Subcutaneous abdominal adipose tissue (tissue), 5 donors: Measurements from ENCODE around the gene CDH26.

Experiments
- H3K27ac ChIP-seq: one replicate; pipeline ENCODE4 v1.7.0; 2013; ENCODE audit warnings: low read depth, mild to moderate bottlenecking, inconsistent platforms, low read length, moderate library complexity
- H3K27me3 ChIP-seq, 5 donors: one replicate each; pipeline ENCODE4 v1.7.0; 2013; ENCODE audit warnings: low read length in 5 of 5, inconsistent platforms in 1 of 5; ENCODE audit not compliant: control insufficient read depth in 5 of 5, insufficient read depth in 4 of 5
- H3K36me3 ChIP-seq, 5 donors: one replicate each; pipeline ENCODE4 v1.7.0; 2013; ENCODE audit warnings: low read length in 5 of 5; ENCODE audit not compliant: control insufficient read depth in 5 of 5, insufficient read depth in 5 of 5
- H3K4me1 ChIP-seq, 5 donors: one replicate each; pipeline ENCODE4 v1.7.0; 2013; ENCODE audit warnings: low read length in 5 of 5, mild to moderate bottlenecking in 3 of 5, moderate library complexity in 1 of 5; ENCODE audit not compliant: control insufficient read depth in 5 of 5, insufficient read depth in 5 of 5
- H3K4me3 ChIP-seq, 5 donors: one replicate each; pipeline ENCODE4 v1.7.0; 2013; ENCODE audit warnings: low read length in 5 of 5, low read depth in 1 of 5
- H3K9ac ChIP-seq, 5 donors: one replicate each; pipeline ENCODE4 v1.7.0; 2013; ENCODE audit warnings: low read length in 5 of 5, mild to moderate bottlenecking in 4 of 5, moderate library complexity in 3 of 5
- H3K9me3 ChIP-seq, 5 donors: one replicate each; pipeline ENCODE4 v1.7.0; 2013; ENCODE audit warnings: low read length in 5 of 5; ENCODE audit not compliant: control insufficient read depth in 5 of 5
- donor health status: healthy.
- donor health status: healthy.
- donor health status: healthy.
- donor health status: healthy.
- donor health status: healthy.

Gene CDH26

GRCh38 chr20:59994697-59995122, 36.5 kb downstream of the CDH26 start:
- H3K4me3 ChIP-seq, result peak overlapping the region in 3 of 5 donors; percentile 26 to 50 (median 48)
- H3K27ac ChIP-seq, result no peak overlapping the region
- no peaks in the 10 kb centered on the region for H3K9me3 ChIP-seq
- H3K4me1 ChIP-seq, result peaks cover 0 to 16% (median 8%) of the 10 kb centered on the region in 5 donors
- peaks cover 0 to 3% (median 2%) of the 10 kb centered on the region in 5 donors for H3K36me3 ChIP-seq
- H3K27me3 ChIP-seq, result peaks cover 0 to 7% (median 0%) of the 10 kb centered on the region in 5 donors
- H3K9ac ChIP-seq, result peak overlapping the region in 1 of 5 donors; percentile 25

GRCh38 chr20:59996108-59996507, 37.9 kb downstream of the CDH26 start:
- H3K9me3 ChIP-seq, result no peaks in the 10 kb centered on the region
- H3K36me3 ChIP-seq, result peaks cover 0 to 4% (median 2%) of the 10 kb centered on the region in 5 donors
- H3K4me3 ChIP-seq, result no peak overlapping the region
- no peak overlapping the region for H3K27ac ChIP-seq
- peaks cover 2 to 26% (median 12%) of the 10 kb centered on the region in 5 donors for H3K4me1 ChIP-seq
- H3K27me3 ChIP-seq, result peaks cover 0 to 7% (median 0%) of the 10 kb centered on the region in 5 donors
- no peak overlapping the region for H3K9ac ChIP-seq

- Histone ChIP-seq H3K27me3 (peaks cover 0 to 7% (median 0%) of the 10 kb centered on the region in 5 donors), H3K9ac (no peak overlapping the region), H3K27ac (no peak overlapping the region), H3K9me3 (no peaks in the 10 kb centered on the region), H3K4me3 (no peak overlapping the region), H3K36me3 (peaks cover 0 to 4% (median 0%) of the 10 kb centered on the region in 5 donors), H3K4me1 (peaks cover 2 to 27% (median 14%) of the 10 kb centered on the region in 5 donors)
Observed at GRCh38 chr20:59997896-59998295, 39.7 kb downstream of the CDH26 start.

- H3K4me3 ChIP-seq, result no peak overlapping the region
- H3K4me1 ChIP-seq, result peaks cover 0 to 18% (median 7%) of the 10 kb centered on the region in 5 donors
- peaks cover 0 to 7% (median 0%) of the 10 kb centered on the region in 5 donors for H3K27me3 ChIP-seq
- H3K36me3 ChIP-seq, result peaks cover 0 to 4% (median 2%) of the 10 kb centered on the region in 5 donors
- H3K9ac ChIP-seq, result no peak overlapping the region
- no peak overlapping the region for H3K27ac ChIP-seq
- no peaks in the 10 kb centered on the region for H3K9me3 ChIP-seq
Observed at GRCh38 chr20:59999502-59999901, 41.3 kb downstream of the CDH26 start.

GRCh38 chr20:60000271-60001042, 42.2 kb downstream of the CDH26 start:
- Histone ChIP-seq H3K27me3 (peaks cover 0 to 4% (median 0%) of the 10 kb centered on the region in 5 donors), H3K9me3 (no peaks in the 10 kb centered on the region), H3K9ac (no peak overlapping the region), H3K4me1 (peaks cover 0 to 11% (median 7%) of the 10 kb centered on the region in 5 donors), H3K27ac (no peak overlapping the region), H3K36me3 (peaks cover 0 to 4% (median 2%) of the 10 kb centered on the region in 5 donors), H3K4me3 (peak overlapping the region in 1 of 5 donors; percentile 23)

- peaks cover 0 to 11% (median 7%) of the 10 kb centered on the region in 5 donors for H3K4me1 ChIP-seq
- H3K36me3 ChIP-seq, result peaks cover 0 to 4% (median 2%) of the 10 kb centered on the region in 5 donors
- no peak overlapping the region for H3K27ac ChIP-seq
- H3K4me3 ChIP-seq, result peak overlapping the region in 1 of 5 donors; percentile 23
- H3K9ac ChIP-seq, result no peak overlapping the region
- no peaks in the 10 kb centered on the region for H3K9me3 ChIP-seq
- H3K27me3 ChIP-seq, result no peaks in the 10 kb centered on the region
Observed at GRCh38 chr20:60001108-60001507, 42.9 kb downstream of the CDH26 start.

- no peak overlapping the region for H3K27ac ChIP-seq
- H3K36me3 ChIP-seq, result peaks cover 0 to 4% (median 0%) of the 10 kb centered on the region in 5 donors
- no peak overlapping the region for H3K4me3 ChIP-seq
- H3K4me1 ChIP-seq, result peaks cover 0 to 19% (median 15%) of the 10 kb centered on the region in 5 donors
- no peak overlapping the region for H3K9ac ChIP-seq
- no peaks in the 10 kb centered on the region for H3K27me3 ChIP-seq
- no peaks in the 10 kb centered on the region for H3K9me3 ChIP-seq
Observed at GRCh38 chr20:60003776-60004175, 45.6 kb downstream of the CDH26 start.

- Histone ChIP-seq H3K27me3 (no peaks in the 10 kb centered on the region), H3K9me3 (no peaks in the 10 kb centered on the region), H3K9ac (no peak overlapping the region), H3K27ac (no peak overlapping the region), H3K4me3 (no peak overlapping the region), H3K36me3 (peaks cover 0 to 3% (median 0%) of the 10 kb centered on the region in 5 donors), H3K4me1 (peaks cover 0 to 12% (median 7%) of the 10 kb centered on the region in 5 donors)
Observed at GRCh38 chr20:60006261-60006660, 48.0 kb downstream of the CDH26 start.

GRCh38 chr20:60007464-60007863, 49.2 kb downstream of the CDH26 start:
- Histone ChIP-seq H3K36me3 (peaks cover 0 to 3% (median 0%) of the 10 kb centered on the region in 5 donors), H3K4me3 (no peak overlapping the region), H3K27me3 (no peaks in the 10 kb centered on the region), H3K9me3 (no peaks in the 10 kb centered on the region), H3K9ac (no peak overlapping the region), H3K4me1 (peaks cover 0 to 12% (median 7%) of the 10 kb centered on the region in 5 donors), H3K27ac (no peak overlapping the region)

- H3K9me3 ChIP-seq, result no peaks in the 10 kb centered on the region
- H3K4me1 ChIP-seq, result peaks cover 0 to 12% (median 7%) of the 10 kb centered on the region in 5 donors
- H3K4me3 ChIP-seq, result no peak overlapping the region
- no peak overlapping the region for H3K9ac ChIP-seq
- H3K27ac ChIP-seq, result no peak overlapping the region
- no peaks in the 10 kb centered on the region for H3K27me3 ChIP-seq
- H3K36me3 ChIP-seq, result peaks cover 0 to 3% (median 0%) of the 10 kb centered on the region in 5 donors
Observed at GRCh38 chr20:60008130-60008808, 50.0 kb downstream of the CDH26 start.
